Fibroblast of lung (primary cell): ENCODE measurements around the gene PPIP5K1. TPM values are rescaled to one million over a fixed set of nuclear protein-coding genes. Genes with fewer than 3 reads are reported as not detected.

ENCODE experiments used
- DNase-seq, 2 donors: peaks; one replicate each; pipeline versions ENCODE4 v3.0.0 to v3.0.0-alpha.2; 2010; ENCODE audit warnings: low read depth in 2 of 2
- H2AFZ ChIP-seq: 2 replicates; pipeline ENCODE4 v1.5.1; 2012; ENCODE audit warnings: low read length, control low read depth, inconsistent platforms
- H3K27ac ChIP-seq: 2 replicates; pipeline ENCODE4 v1.5.1; 2011; ENCODE audit warnings: low read length, control low read depth; ENCODE audit not compliant: insufficient read depth
- H3K27me3 ChIP-seq: 2 replicates; pipeline ENCODE4 v1.5.1; 2011; ENCODE audit warnings: mild to moderate bottlenecking, low read length; ENCODE audit not compliant: control insufficient read depth, insufficient read depth
- H3K36me3 ChIP-seq: 2 replicates; pipeline ENCODE4 v1.5.1; 2011; ENCODE audit warnings: low read length; ENCODE audit not compliant: control insufficient read depth, insufficient read depth
- H3K4me1 ChIP-seq: 2 replicates; pipeline ENCODE4 v1.5.1; 2011; ENCODE audit warnings: low read length; ENCODE audit not compliant: control insufficient read depth, insufficient read depth; ENCODE audit errors: extremely low read depth
- H3K4me2 ChIP-seq: 2 replicates; pipeline ENCODE4 v1.5.1; 2011; ENCODE audit warnings: low read length, control low read depth; ENCODE audit not compliant: insufficient read depth; ENCODE audit errors: extremely low read depth
- H3K4me3 ChIP-seq, 4 experiments: fragments of 200-600 bp in 1 of 4; sonication (generic) in 1 of 4; replicated peaks in 1 of 4; 2 replicates each; pipeline ENCODE4 v1.5.1; 2011 to 2016; ENCODE audit warnings: low read length in 4 of 4, low read depth in 3 of 4, mild to moderate bottlenecking in 3 of 4, control low read depth in 2 of 4, inconsistent platforms in 1 of 4, mixed read lengths in 1 of 4; ENCODE audit not compliant: insufficient read depth in 1 of 4; ENCODE audit errors: control extremely low read depth in 1 of 4
- H3K79me2 ChIP-seq: 2 replicates; pipeline ENCODE4 v1.5.1; 2012; ENCODE audit warnings: mild to moderate bottlenecking, low read length, inconsistent platforms; ENCODE audit not compliant: control insufficient read depth, insufficient read depth
- H3K9ac ChIP-seq: 2 replicates; pipeline ENCODE4 v1.5.1; 2011; ENCODE audit warnings: mild to moderate bottlenecking, low read length, control low read depth; ENCODE audit not compliant: insufficient read depth
- H3K9me3 ChIP-seq: 2 replicates; pipeline ENCODE4 v1.5.1; 2012; ENCODE audit warnings: low read depth, low read length; ENCODE audit not compliant: control insufficient read depth, insufficient read depth
- H4K20me1 ChIP-seq: 2 replicates; pipeline ENCODE4 v1.5.1; 2011; ENCODE audit warnings: low read length; ENCODE audit not compliant: control insufficient read depth, insufficient read depth; ENCODE audit errors: extremely low read depth
- CTCF ChIP-seq, 2 donors: IDR thresholded peaks in 1 of 2; conservative IDR thresholded peaks in 1 of 2; 1 replicate in 1 of 2; 2 replicates in 1 of 2; pipeline ENCODE4 v1.5.1; 2011 to 2012; ENCODE audit warnings: low read length in 2 of 2, control low read depth in 1 of 2, inconsistent platforms in 1 of 2, low read depth in 1 of 2, mild to moderate bottlenecking in 1 of 2
- EZH2 ChIP-seq: IDR thresholded peaks from 2 replicates; pipeline ENCODE4 v1.5.1; 2012; ENCODE audit warnings: low read length, control low read depth, mild to moderate bottlenecking; ENCODE audit errors: missing control alignments
- polyA plus RNA-seq, 2 donors: library from polyadenylated mRNA; depleted of rRNA in 1 of 2; stranded (reverse) in 1 of 2; unstranded in 1 of 2; fragments of >200 nt; gene quantifications; 2 replicates each; pipeline ENCODE4 v1.2.1, GENCODE V29; 2011 to 2012; ENCODE audit warnings: missing spikeins in 1 of 2
- total RNA-seq: library from RNA; depleted of rRNA; stranded (reverse); fragments of >200 nt; gene quantifications from 2 replicates; pipeline ENCODE4 v1.2.1, GENCODE V29; 2014

PPIP5K1 gene
- total and polyA plus RNA-seq, 2 donors (not counting 1 experiment from before 2014, with no cell fraction given), result 19.6 to 40.8 TPM

- no peak overlapping the region for H3K4me2 ChIP-seq
- H3K4me3 ChIP-seq, result no peak overlapping the region
- no peaks in the 10 kb centered on the region for H3K9me3 ChIP-seq
- no peaks in the 10 kb centered on the region for H4K20me1 ChIP-seq
- no peak for DNase-seq
- H3K36me3 ChIP-seq, result peaks cover 4% of the 10 kb centered on the region
- TF ChIP-seq CTCF (conservative IDR thresholded peaks at IDR 0.05 in 1 of 2, IDR thresholded peaks at IDR 0.05 in 1 of 2; ENCODE audit: low read depth in 1 of 2, low read length in 2 of 2) (no peak), EZH2 (no peak)
- no peaks in the 10 kb centered on the region for H3K27me3 ChIP-seq
- no peak overlapping the region for H2AFZ ChIP-seq
- H3K27ac ChIP-seq, result no peak overlapping the region
- H3K9ac ChIP-seq, result no peak overlapping the region
- H3K79me2 ChIP-seq, result peaks cover 8% of the 10 kb centered on the region
- peaks cover 5% of the 10 kb centered on the region for H3K4me1 ChIP-seq
These were observed 101.2 kb downstream of the PPIP5K1 start for GRCh38 chr15:43488790-43489189.

GRCh38 chr15:43487271-43487895 is 102.6 kb downstream of the PPIP5K1 start:
- Histone ChIP-seq H3K27me3 (no peaks in the 10 kb centered on the region), H3K4me3 (no peak overlapping the region), H3K27ac (no peak overlapping the region), H3K9me3 (no peaks in the 10 kb centered on the region), H3K36me3 (peaks cover 4% of the 10 kb centered on the region), H3K4me1 (peaks cover 2% of the 10 kb centered on the region), H3K79me2 (peaks cover 7% of the 10 kb centered on the region), H3K9ac (no peak overlapping the region), H3K4me2 (no peak overlapping the region), H4K20me1 (no peaks in the 10 kb centered on the region), H2AFZ (no peak overlapping the region)
- TF ChIP-seq CTCF (conservative IDR thresholded peaks at IDR 0.05 in 1 of 2, IDR thresholded peaks at IDR 0.05 in 1 of 2; ENCODE audit: low read depth in 1 of 2, low read length in 2 of 2) (no peak), EZH2 (no peak)
- peak; percentile 28 to 49 for DNase-seq

- Histone ChIP-seq H3K27me3 (no peaks in the 10 kb centered on the region), H3K4me1 (no peaks in the 10 kb centered on the region), H4K20me1 (no peaks in the 10 kb centered on the region), H3K79me2 (no peaks in the 10 kb centered on the region), H3K27ac (no peak overlapping the region), H3K9ac (no peak overlapping the region), H3K9me3 (no peaks in the 10 kb centered on the region), H3K4me3 (no peak overlapping the region), H3K4me2 (no peak overlapping the region), H2AFZ (no peak overlapping the region), H3K36me3 (peaks cover 10% of the 10 kb centered on the region)
- TF ChIP-seq EZH2, result no peak
- no peak for TF ChIP-seq CTCF (conservative IDR thresholded peaks at IDR 0.05 in 1 of 2, IDR thresholded peaks at IDR 0.05 in 1 of 2; ENCODE audit: low read depth in 1 of 2, low read length in 2 of 2)
- no peak for DNase-seq
These were observed 105.6 kb downstream of the PPIP5K1 start for GRCh38 chr15:43484455-43484854.

Other genes starting within 250 kb of the PPIP5K1 start
- gene ZSCAN29, start 219.2 kb downstream of the PPIP5K1 start, total RNA-seq, result 29.8 and 31.9 TPM in 2 replicates
- gene ZSCAN29, start 219.2 kb downstream of the PPIP5K1 start, polyA plus RNA-seq, result 6.2 and 6.5 TPM in 2 replicates
- gene TUBGCP4, start 219.1 kb downstream of the PPIP5K1 start, total RNA-seq, result 10.5 and 17.2 TPM in 2 replicates
- gene TUBGCP4, start 219.1 kb downstream of the PPIP5K1 start, polyA plus RNA-seq, result 8.3 and 10.4 TPM in 2 replicates
- 79.9 and 132 TPM in 2 replicates for gene TP53BP1, start 97.1 kb downstream of the PPIP5K1 start, total RNA-seq
- gene TP53BP1, start 97.1 kb downstream of the PPIP5K1 start, polyA plus RNA-seq, result 38.8 and 39.8 TPM in 2 replicates
- 70.4 and 201 TPM in 2 replicates for gene MAP1A, start 72.6 kb downstream of the PPIP5K1 start, total RNA-seq
- gene MAP1A, start 72.6 kb downstream of the PPIP5K1 start, polyA plus RNA-seq, result 51.2 and 66.1 TPM in 2 replicates
- not detected in 2 replicates for gene CKMT1B, start 3.8 kb upstream of the PPIP5K1 start, total RNA-seq
- 0.03 TPM in 1 of 2 replicates, not detected in the other for gene CKMT1B, start 3.8 kb upstream of the PPIP5K1 start, polyA plus RNA-seq
- gene STRC, start 28.6 kb upstream of the PPIP5K1 start, total RNA-seq, result under 0.01 and 0.17 TPM in 2 replicates
- gene STRC, start 28.6 kb upstream of the PPIP5K1 start, polyA plus RNA-seq, result not detected in 2 replicates
- gene CATSPER2, start 58.6 kb upstream of the PPIP5K1 start, total RNA-seq, result 1.0 and 2.3 TPM in 2 replicates
- 0.84 and 0.85 TPM in 2 replicates for gene CATSPER2, start 58.6 kb upstream of the PPIP5K1 start, polyA plus RNA-seq
- not detected in 2 replicates for gene CKMT1A, start 103.7 kb upstream of the PPIP5K1 start, total RNA-seq
- gene CKMT1A, start 103.7 kb upstream of the PPIP5K1 start, polyA plus RNA-seq, result 0.03 TPM in 1 of 2 replicates, not detected in the other
- gene PDIA3, start 156.2 kb upstream of the PPIP5K1 start, total RNA-seq, result 89.1 and 120 TPM in 2 replicates
- 359 and 528 TPM in 2 replicates for gene PDIA3, start 156.2 kb upstream of the PPIP5K1 start, polyA plus RNA-seq
- 6.7 and 10.1 TPM in 2 replicates for gene ELL3, start 186.8 kb upstream of the PPIP5K1 start, total RNA-seq
- gene ELL3, start 186.8 kb upstream of the PPIP5K1 start, polyA plus RNA-seq, result 0.86 and 1.5 TPM in 2 replicates
- gene SERF2, start 202.1 kb upstream of the PPIP5K1 start, total RNA-seq, result 371 and 422 TPM in 2 replicates
- 1,159 and 1,227 TPM in 2 replicates for gene SERF2, start 202.1 kb upstream of the PPIP5K1 start, polyA plus RNA-seq
- under 0.01 and 0.17 TPM in 2 replicates for gene SERINC4, start 210.0 kb upstream of the PPIP5K1 start, total RNA-seq
- 0.06 and 0.08 TPM in 2 replicates for gene SERINC4, start 210.0 kb upstream of the PPIP5K1 start, polyA plus RNA-seq
- gene HYPK, start 210.4 kb upstream of the PPIP5K1 start, total RNA-seq, result 8.6 and 9.2 TPM in 2 replicates
- gene HYPK, start 210.4 kb upstream of the PPIP5K1 start, polyA plus RNA-seq, result 8.7 and 12.8 TPM in 2 replicates
- gene MFAP1, start 234.5 kb upstream of the PPIP5K1 start, total RNA-seq, result 28.4 and 31.1 TPM in 2 replicates
- 41.4 and 45.0 TPM in 2 replicates for gene MFAP1, start 234.5 kb upstream of the PPIP5K1 start, polyA plus RNA-seq
- 4.6 and 5.8 TPM in 2 replicates for gene WDR76, start 236.8 kb upstream of the PPIP5K1 start, total RNA-seq
- gene WDR76, start 236.8 kb upstream of the PPIP5K1 start, polyA plus RNA-seq, result 11.6 and 22.4 TPM in 2 replicates